HepG2 (cell line): ENCODE data around the gene FUT3. TPM values are rescaled to one million over a fixed set of nuclear protein-coding genes. Genes with fewer than 3 reads are reported as not detected.

ENCODE experiments used
- CBX1 ChIP-seq: IDR thresholded peaks from one replicate; pipeline ENCODE4 v1.6.1; 2016; ENCODE audit warnings: antibody characterized with exemption, low read depth
- EED ChIP-seq: sonication (generic); formaldehyde crosslinking; IDR thresholded peaks from 2 replicates; pipeline ENCODE4 v1.5.0; 2020; ENCODE audit warnings: mild to moderate bottlenecking, missing genetic modification reagents
- PTBP1 ChIP-seq: fragments of 200-400 bp; formaldehyde crosslinking; IDR thresholded peaks from 2 replicates; pipeline ENCODE4 v1.6.1; 2018; ENCODE audit warnings: low read length, low read depth; ENCODE audit not compliant: poor library complexity, severe bottlenecking
- SMAD1 ChIP-seq: sonication (generic); formaldehyde crosslinking; IDR thresholded peaks from 2 replicates; pipeline ENCODE4 v1.4.0; 2020; ENCODE audit warnings: missing genetic modification reagents, low read depth, mild to moderate bottlenecking, borderline replicate concordance
- THAP11 ChIP-seq: IDR thresholded peaks from 2 replicates; pipeline ENCODE4 v1.6.1; 2016; ENCODE audit warnings: missing biosample characterization, missing genetic modification reagents
- ZMYM3 ChIP-seq: sonication (generic); formaldehyde crosslinking; IDR thresholded peaks from 2 replicates; pipeline ENCODE4 v1.5.1; 2020; ENCODE audit warnings: mild to moderate bottlenecking, missing genetic modification reagents
- ZNF335 ChIP-seq: sonication (generic); formaldehyde crosslinking; IDR thresholded peaks from 2 replicates; pipeline ENCODE4 v1.4.0; 2020; ENCODE audit warnings: missing genetic modification reagents
- ZNF407 ChIP-seq: sonication (generic); formaldehyde crosslinking; IDR thresholded peaks from one replicate; pipeline ENCODE4 v1.5.1; 2020; ENCODE audit warnings: mild to moderate bottlenecking, missing genetic modification reagents; ENCODE audit errors: not compliant biosample characterization
- ZNF446 ChIP-seq: sonication (generic); formaldehyde crosslinking; IDR thresholded peaks from 2 replicates; pipeline ENCODE4 v1.5.0; 2020; ENCODE audit warnings: mild to moderate bottlenecking, missing genetic modification reagents
- ZNF709 ChIP-seq: sonication (generic); formaldehyde crosslinking; IDR thresholded peaks from 2 replicates; pipeline ENCODE4 v1.5.0; 2020; ENCODE audit warnings: mild to moderate bottlenecking, missing genetic modification reagents
- polyA plus RNA-seq, 8 experiments: library from polyadenylated mRNA; depleted of rRNA in 3 of 8; stranded (reverse) in 7 of 8; unstranded in 1 of 8; fragments of >200 nt; fragmentation: Illumina TruSeq in 4 of 8; extraction: Trizol in 4 of 8; gene quantifications; 2 replicates each; pipeline versions ENCODE4 v1.2.1 to v1.2.3, GENCODE V29; 2011 to 2016; ENCODE audit warnings: low read depth in 4 of 8, missing spikeins in 1 of 8, mixed read lengths in 1 of 8; ENCODE audit not compliant: insufficient read depth in 1 of 8
- total RNA-seq, 5 experiments: library from RNA; depleted of rRNA; stranded (reverse); fragments of >200 nt; fragmentation: Illumina TruSeq; extraction: Trizol; gene quantifications; 2 replicates each; pipeline ENCODE4 v1.2.3, GENCODE V29; 2016; ENCODE audit warnings: low read depth in 1 of 5
- TF ChIP-seq, protein P1 (sequence below): sonication (generic); formaldehyde crosslinking; IDR thresholded peaks from 2 replicates; pipeline ENCODE4 v1.4.0; 2020; ENCODE audit warnings: missing genetic modification reagents, mild to moderate bottlenecking, borderline replicate concordance
- TF ChIP-seq, protein P2 (sequence below): sonication (generic); formaldehyde crosslinking; IDR thresholded peaks from 2 replicates; pipeline ENCODE4 v1.4.0; 2020; ENCODE audit warnings: low read depth, missing genetic modification reagents

FUT3 gene
- total and polyA plus RNA-seq, 2 of the 13 experiments (the other 11 are each of a cell fraction or from before 2014, with no cell fraction given) = 0.53 to 1.1 TPM

- no peak for TF ChIP-seq PTBP1
- TF ChIP-seq ZNF709 (CRISPR knock-in tag) = 0 out of 2 replicates have a peak, but pooled peaks have one; percentile 30
- TF ChIP-seq, protein P1, sequence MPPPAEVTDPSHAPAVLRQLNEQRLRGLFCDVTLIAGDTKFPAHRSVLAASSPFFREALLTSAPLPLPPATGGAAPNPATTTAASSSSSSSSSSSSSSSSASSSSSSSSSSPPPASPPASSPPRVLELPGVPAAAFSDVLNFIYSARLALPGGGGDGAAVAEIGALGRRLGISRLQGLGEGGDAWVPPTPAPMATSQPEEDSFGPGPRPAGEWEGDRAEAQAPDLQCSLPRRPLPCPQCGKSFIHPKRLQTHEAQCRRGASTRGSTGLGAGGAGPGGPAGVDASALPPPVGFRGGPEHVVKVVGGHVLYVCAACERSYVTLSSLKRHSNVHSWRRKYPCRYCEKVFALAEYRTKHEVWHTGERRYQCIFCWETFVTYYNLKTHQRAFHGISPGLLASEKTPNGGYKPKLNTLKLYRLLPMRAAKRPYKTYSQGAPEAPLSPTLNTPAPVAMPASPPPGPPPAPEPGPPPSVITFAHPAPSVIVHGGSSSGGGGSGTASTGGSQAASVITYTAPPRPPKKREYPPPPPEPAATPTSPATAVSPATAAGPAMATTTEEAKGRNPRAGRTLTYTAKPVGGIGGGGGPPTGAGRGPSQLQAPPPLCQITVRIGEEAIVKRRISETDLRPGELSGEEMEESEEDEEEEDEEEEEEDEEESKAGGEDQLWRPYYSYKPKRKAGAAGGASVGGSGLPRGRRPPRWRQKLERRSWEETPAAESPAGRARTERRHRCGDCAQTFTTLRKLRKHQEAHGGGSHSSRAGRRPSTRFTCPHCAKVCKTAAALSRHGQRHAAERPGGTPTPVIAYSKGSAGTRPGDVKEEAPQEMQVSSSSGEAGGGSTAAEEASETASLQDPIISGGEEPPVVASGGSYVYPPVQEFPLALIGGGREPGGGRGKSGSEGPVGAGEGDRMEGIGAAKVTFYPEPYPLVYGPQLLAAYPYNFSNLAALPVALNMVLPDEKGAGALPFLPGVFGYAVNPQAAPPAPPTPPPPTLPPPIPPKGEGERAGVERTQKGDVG (CRISPR knock-in tag) = peak; percentile 98
- TF ChIP-seq ZNF446 (CRISPR knock-in tag) = no peak
- peak; percentile 99 for TF ChIP-seq ZMYM3 (CRISPR knock-in tag)
- TF ChIP-seq SMAD1 (CRISPR knock-in tag) = no peak
- TF ChIP-seq, protein P2, sequence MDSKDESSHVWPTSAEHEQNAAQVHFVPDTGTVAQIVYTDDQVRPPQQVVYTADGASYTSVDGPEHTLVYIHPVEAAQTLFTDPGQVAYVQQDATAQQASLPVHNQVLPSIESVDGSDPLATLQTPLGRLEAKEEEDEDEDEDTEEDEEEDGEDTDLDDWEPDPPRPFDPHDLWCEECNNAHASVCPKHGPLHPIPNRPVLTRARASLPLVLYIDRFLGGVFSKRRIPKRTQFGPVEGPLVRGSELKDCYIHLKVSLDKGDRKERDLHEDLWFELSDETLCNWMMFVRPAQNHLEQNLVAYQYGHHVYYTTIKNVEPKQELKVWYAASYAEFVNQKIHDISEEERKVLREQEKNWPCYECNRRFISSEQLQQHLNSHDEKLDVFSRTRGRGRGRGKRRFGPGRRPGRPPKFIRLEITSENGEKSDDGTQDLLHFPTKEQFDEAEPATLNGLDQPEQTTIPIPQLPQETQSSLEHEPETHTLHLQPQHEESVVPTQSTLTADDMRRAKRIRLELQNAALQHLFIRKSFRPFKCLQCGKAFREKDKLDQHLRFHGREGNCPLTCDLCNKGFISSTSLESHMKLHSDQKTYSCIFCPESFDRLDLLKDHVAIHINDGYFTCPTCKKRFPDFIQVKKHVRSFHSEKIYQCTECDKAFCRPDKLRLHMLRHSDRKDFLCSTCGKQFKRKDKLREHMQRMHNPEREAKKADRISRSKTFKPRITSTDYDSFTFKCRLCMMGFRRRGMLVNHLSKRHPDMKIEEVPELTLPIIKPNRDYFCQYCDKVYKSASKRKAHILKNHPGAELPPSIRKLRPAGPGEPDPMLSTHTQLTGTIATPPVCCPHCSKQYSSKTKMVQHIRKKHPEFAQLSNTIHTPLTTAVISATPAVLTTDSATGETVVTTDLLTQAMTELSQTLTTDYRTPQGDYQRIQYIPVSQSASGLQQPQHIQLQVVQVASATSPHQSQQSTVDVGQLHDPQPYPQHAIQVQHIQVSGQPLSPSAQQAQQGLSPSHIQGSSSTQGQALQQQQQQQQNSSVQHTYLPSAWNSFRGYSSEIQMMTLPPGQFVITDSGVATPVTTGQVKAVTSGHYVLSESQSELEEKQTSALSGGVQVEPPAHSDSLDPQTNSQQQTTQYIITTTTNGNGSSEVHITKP (CRISPR knock-in tag) = peak; percentile 83; the same call in 1 of the 2 replicates
- TF ChIP-seq EED (CRISPR knock-in tag) = no peak
- peak; percentile 73; the same call in 1 of the 2 replicates for TF ChIP-seq ZNF335
- TF ChIP-seq CBX1 = peak; percentile 61
- peak; percentile 84 for TF ChIP-seq THAP11 (CRISPR knock-in tag)
- no peak for TF ChIP-seq ZNF407
These were observed 19.7 kb upstream of the FUT3 start (continued) for GRCh38 chr19:5870986-5871394.
